GM12864 (cell line): ENCODE data around the gene FBRS.
"Not testable (repeated sequence)": the region's sequence is repeated elsewhere in the genome, so short reads cannot be mapped to it uniquely, and the experiment has no call there.

ENCODE experiments used
- DNase-seq: peaks from one replicate; pipeline ENCODE4 v3.0.0-alpha.2; 2011; ENCODE audit warnings: low read depth
- H3K4me3 ChIP-seq: 2 replicates; pipeline ENCODE4 v1.5.1; 2011; ENCODE audit warnings: mild to moderate bottlenecking, low read depth, low read length, control low read depth
- CTCF ChIP-seq: IDR thresholded peaks from 2 replicates; pipeline ENCODE4 v1.5.1; 2011; ENCODE audit warnings: low read depth, mild to moderate bottlenecking, moderate library complexity, low read length, control low read depth, inconsistent platforms; ENCODE audit errors: missing control alignments

FBRS gene

GRCh38 chr16:30628628-30629540 is 29.3 kb upstream of the FBRS start:
- H3K4me3 ChIP-seq, result peak overlapping the region; percentile 57
- TF ChIP-seq CTCF, result peak; percentile 95
- peak; percentile 56 for DNase-seq

DNA sequence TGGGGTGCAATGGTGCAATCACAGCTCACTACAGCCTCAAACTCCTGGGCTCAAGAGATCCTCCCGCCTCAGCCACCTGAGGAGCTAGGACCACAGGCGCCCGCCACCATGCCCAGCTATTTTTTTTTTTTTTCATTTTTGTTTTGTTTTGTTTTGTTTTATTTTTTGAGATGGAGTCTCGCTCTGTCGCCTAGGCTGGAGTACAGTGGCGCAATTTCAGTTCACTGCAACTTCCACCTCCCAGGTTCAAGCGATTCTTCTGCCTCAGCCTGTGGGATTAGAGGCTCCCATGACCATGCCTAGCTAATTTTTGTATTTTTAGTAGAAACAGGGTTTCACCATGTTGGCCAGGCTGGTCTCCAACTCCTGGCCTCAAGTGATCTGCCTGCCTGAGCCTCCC is 25.8 kb upstream of the FBRS start:
- not testable (repeated sequence) for DNase-seq, H3K4me3 ChIP-seq

DNA sequence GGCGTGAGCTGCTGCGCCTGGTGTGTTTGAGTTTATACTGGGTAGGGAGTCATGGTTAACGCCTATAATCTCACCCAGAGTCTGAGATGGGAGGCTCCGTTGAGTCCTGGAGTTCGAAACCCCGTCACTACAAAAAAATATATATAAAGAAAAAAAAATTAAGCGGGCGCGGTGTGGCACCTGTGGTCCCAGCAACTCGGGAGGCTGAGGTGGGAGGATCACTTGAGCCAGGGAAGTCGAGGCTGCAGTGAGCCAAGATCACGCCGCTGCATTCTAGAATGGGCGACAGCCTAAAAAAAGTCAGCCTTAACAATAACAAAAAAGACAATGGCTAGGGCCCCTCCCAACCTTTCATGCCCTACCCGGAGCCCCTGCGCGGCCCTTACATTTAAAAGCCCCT is 24.7 kb upstream of the FBRS start:
- H3K4me3 ChIP-seq, result peak overlapping the region; percentile 70
- no peak for DNase-seq
- no peak for TF ChIP-seq CTCF

DNA sequence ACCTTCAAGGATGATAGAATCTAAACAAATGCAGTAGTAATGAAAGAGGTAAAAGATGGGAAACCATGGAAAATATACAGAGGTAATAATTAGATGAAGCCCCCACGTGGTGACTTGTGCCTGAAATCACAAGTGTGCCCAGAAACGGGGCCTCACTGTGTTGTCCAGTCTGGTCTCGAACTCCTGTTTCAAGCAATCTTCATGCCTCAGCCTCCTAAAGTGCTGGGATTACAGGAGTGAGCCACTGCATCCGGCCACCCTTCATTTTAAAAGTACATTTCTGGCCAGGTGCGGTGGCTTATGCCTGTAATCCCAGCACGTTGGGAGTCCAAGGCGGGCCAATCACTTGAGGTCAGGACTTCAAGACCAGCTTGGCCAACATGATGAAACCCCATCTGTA is 21.6 kb upstream of the FBRS start:
- no peak for TF ChIP-seq CTCF
- no peak overlapping the region for H3K4me3 ChIP-seq
- DNase-seq, result no peak

GRCh38 chr16:30637139-30637538 is 21.1 kb upstream of the FBRS start:
- not testable (repeated sequence) for DNase-seq, H3K4me3 ChIP-seq

DNA sequence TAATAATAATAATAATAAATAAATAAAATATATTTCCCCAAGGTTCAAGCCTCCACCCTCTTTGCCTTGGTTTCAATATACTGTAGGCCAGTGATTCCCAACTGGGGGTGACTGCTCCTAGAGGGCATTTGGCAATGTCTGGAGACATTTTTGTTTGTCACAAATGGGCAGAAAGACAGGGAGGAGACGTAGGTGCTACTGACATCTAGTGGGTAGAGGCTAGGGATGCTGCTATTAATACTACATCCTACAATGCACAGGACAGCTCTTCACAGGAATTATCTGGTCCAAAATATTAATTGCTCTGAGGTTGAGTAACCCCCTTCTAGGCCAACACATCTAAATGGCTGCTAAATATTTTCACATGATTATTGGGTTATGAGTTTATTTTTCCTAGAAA is 20.3 kb upstream of the FBRS start:
- peak; percentile 59 for TF ChIP-seq CTCF
- DNase-seq, result no peak

GRCh38 chr16:30641378-30641982 is 16.8 kb upstream of the FBRS start:
- TF ChIP-seq CTCF, result no peak
- DNase-seq, result no peak

More for the DNA sequence above, 20.3 kb upstream of the FBRS start:
- H3K4me3 ChIP-seq, result no peak overlapping the region

DNA sequence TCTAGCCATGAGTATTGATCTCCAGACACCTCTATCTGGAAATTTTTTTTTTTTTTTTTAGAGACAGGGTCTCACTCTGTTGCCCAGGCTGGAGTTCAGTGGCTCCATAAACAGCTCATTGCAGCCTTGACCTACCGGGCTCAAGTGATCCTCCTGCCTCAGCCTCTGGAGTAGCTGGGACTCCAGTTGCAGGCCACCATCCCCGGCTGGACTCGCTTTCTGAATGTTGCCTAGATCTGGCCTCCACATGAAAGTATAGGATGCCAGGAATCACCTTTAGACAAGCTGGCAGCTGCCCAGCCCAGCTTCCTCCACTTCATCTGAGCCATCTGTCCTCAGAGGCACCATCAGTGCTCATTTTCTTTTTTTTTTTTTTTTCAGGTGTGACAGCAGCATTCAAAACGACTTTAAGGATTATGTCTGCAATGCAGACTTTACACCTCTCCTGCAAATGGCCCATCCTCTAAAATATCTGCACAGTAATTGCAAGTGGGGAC is 13.8 kb upstream of the FBRS start:
- no peak overlapping the region for H3K4me3 ChIP-seq
- DNase-seq, result no peak
- TF ChIP-seq CTCF, result no peak

More at GRCh38 chr16:30641378-30641982, 16.8 kb upstream of the FBRS start:
- no peak overlapping the region for H3K4me3 ChIP-seq
